ENCODE data around the gene SLC12A4. TPM values are rescaled to one million over a fixed set of nuclear protein-coding genes. Genes with fewer than 3 reads are reported as not detected.

The SLC12A4 gene
- total and polyA plus RNA-seq, 2 of the 13 experiments (the other 11 are each of a cell fraction or from before 2014, with no cell fraction given), result 65.1 to 84.3 TPM

GRCh38 chr16:67969254-67970039 lies 1.0 kb upstream of the SLC12A4 start:
- Histone ChIP-seq H3K9me3 (ENCODE audit: low read length) (no peaks in the 10 kb centered on the region), H3K4me2 (ENCODE audit: low read depth, low read length) (peak overlapping the region; percentile 92), H3K36me3 (replicated peaks in 1 of 2; ENCODE audit: control insufficient read depth in 1 of 2, insufficient read depth in 2 of 2, low read length in 2 of 2) (no peaks in the 10 kb centered on the region; a peak in 1 of 5 replicates), H3K9ac (ENCODE audit: insufficient read depth, low read depth, low read length) (peak overlapping the region; percentile 83), H3K79me2 (ENCODE audit: insufficient read depth, low read length) (peaks cover 43% of the 10 kb centered on the region), H3K27me3 (ENCODE audit: control insufficient read depth in 1 of 2, insufficient read depth in 2 of 2, low read length in 2 of 2) (peaks cover 0 to 3% of the 10 kb centered on the region in 2 experiments; a peak in 1 of 5 replicates), H4K20me1 (ENCODE audit: insufficient read depth, low read length) (peaks cover 11% of the 10 kb centered on the region), H3K4me1 (ENCODE audit: insufficient read depth, low read length) (peaks cover 57% of the 10 kb centered on the region), H3K27ac (ENCODE audit: extremely low read length, insufficient read depth, low read length) (peak overlapping the region; percentile 92), H2AFZ (ENCODE audit: low read length) (no peak overlapping the region), H3K4me3 (replicated peaks in 1 of 3; ENCODE audit: insufficient read depth in 1 of 3, low read depth in 2 of 3, low read length in 3 of 3) (peak overlapping the region; percentile 89 to 91 (median 90))
- FAIRE-seq, result no peak
- intact Hi-C loops (cut with micrococcal nuclease; ENCODE audit: unreplicated experiment), result loop anchor here (2.0 kb wide), 1 partner anchor 27 kb away; no protein-coding TSS in a partner anchor
- peak; percentile 72 for DNase-seq (ENCODE audit: low spot score)
- in situ Hi-C loops (cut with HindIII; ENCODE audit: extremely low pct_ligation_motif_present, low pct_unique_long_range_greater_than_20kb), result no loop called here
- peak; percentile 66 for ATAC-seq
- no TSS peak for BruUV-seq (replicated peaks)
- 9% methylated on average over 40 of the region's 40 CpGs for WGBS (ENCODE audit: low lambda C conversion rate)
- CTCF ChIA-PET (ENCODE audit: low intra/inter-chr PET ratio, low total read pairs), result interaction anchor here (1.8 kb wide), 1 partner anchor 24 kb away, joined by 3 read pairs; no protein-coding TSS in a partner anchor
- POLR2A ChIA-PET, result interaction anchor here (0.6 to 12.9 kb wide), 10 partner anchors 10 to 149 kb away, joined by 4 to 226 read pairs (median 10); partner anchors contain the start of genes DDX28, DUS2, LCAT and PSMB10
- TF ChIP-seq ZNF558 (CRISPR knock-in tag; IDR thresholded peaks at IDR 0.05; ENCODE audit: borderline replicate concordance), result no peak
- no peak for TF ChIP-seq ZFAT (CRISPR knock-in tag; conservative IDR thresholded peaks at IDR 0.05)
- no peak for TF ChIP-seq JDP2 (CRISPR knock-in tag; IDR thresholded peaks at IDR 0.05; ENCODE audit: borderline replicate concordance)
- no peak for TF ChIP-seq ZNF343 (CRISPR knock-in tag; IDR thresholded peaks at IDR 0.05)
- TF ChIP-seq PITX1 (CRISPR knock-in tag; IDR thresholded peaks at IDR 0.05), result peak; percentile 73
- TF ChIP-seq ZNF17 (CRISPR knock-in tag; IDR thresholded peaks at IDR 0.05), result no peak
- TF ChIP-seq JUNB (CRISPR knock-in tag; IDR thresholded peaks at IDR 0.05; ENCODE audit: borderline replicate concordance), result no peak
- TF ChIP-seq ETV6 (CRISPR knock-in tag; conservative IDR thresholded peaks at IDR 0.05), result no peak
- TF ChIP-seq SAP130 (CRISPR knock-in tag; IDR thresholded peaks at IDR 0.05; ENCODE audit: low read depth), result no peak
- TF ChIP-seq AKNA (CRISPR knock-in tag; IDR thresholded peaks at IDR 0.05; ENCODE audit: borderline replicate concordance), result no peak
- no peak for TF ChIP-seq MLX (CRISPR knock-in tag; IDR thresholded peaks at IDR 0.05)
- no peak for TF ChIP-seq ZNF780A (CRISPR knock-in tag; IDR thresholded peaks at IDR 0.05)
- TF ChIP-seq ZBTB21 (CRISPR knock-in tag; IDR thresholded peaks at IDR 0.05), result no peak
- TF ChIP-seq ZFP90 (CRISPR knock-in tag; IDR thresholded peaks at IDR 0.05; ENCODE audit: borderline replicate concordance), result no peak
- TF ChIP-seq ZNF354B (CRISPR knock-in tag; IDR thresholded peaks at IDR 0.05), result no peak
- TF ChIP-seq CBX2 (IDR thresholded peaks at IDR 0.05; ENCODE audit: low read depth, low read length), result no peak
- no peak for TF ChIP-seq CBX2 (CRISPR knock-in tag; IDR thresholded peaks at IDR 0.05; ENCODE audit: low read depth)
